Upper lobe of right lung (tissue), 1 donor: ENCODE results near the gene FAM163A. TPM values are rescaled to one million over a fixed set of nuclear protein-coding genes. Genes with fewer than 3 reads are reported as not detected.

Experiments
- ATAC-seq: fragments of 200-7000 bp; cut with Tn5 transposase; one replicate; pipeline ENCODE4 v1.9.1; 2020; ENCODE audit warnings: mild to moderate bottlenecking, moderate library complexity
- DNase-seq: peaks from one replicate; pipeline ENCODE4 v3.0.0-alpha.2; 2020
- H3K27ac ChIP-seq: fragments of 200-600 bp; one replicate; pipeline ENCODE4 v1.8.0; 2022
- H3K27me3 ChIP-seq: fragments of 200-600 bp; one replicate; pipeline ENCODE4 v1.8.0; 2022; ENCODE audit warnings: mild to moderate bottlenecking
- H3K36me3 ChIP-seq: fragments of 200-600 bp; one replicate; pipeline ENCODE4 v1.8.0; 2022
- H3K4me1 ChIP-seq: fragments of 200-600 bp; one replicate; pipeline ENCODE4 v1.8.0; 2022
- H3K4me3 ChIP-seq: fragments of 200-600 bp; one replicate; pipeline ENCODE4 v1.8.0; 2022; ENCODE audit warnings: mild to moderate bottlenecking
- H3K9me3 ChIP-seq: fragments of 200-600 bp; one replicate; pipeline ENCODE4 v1.8.0; 2022
- CTCF ChIP-seq: fragments of 200-600 bp; IDR thresholded peaks from one replicate; pipeline ENCODE4 v1.8.0; 2022; ENCODE audit warnings: antibody characterized with exemption
- intact Hi-C: fragments of 100-400 bp; cut with DNase I; formaldehyde crosslinking; loops from one replicate; pipeline ENCODE4 v1.11.0; 2022
- total RNA-seq: library from RNA; stranded (reverse); fragmentation: NEBNext Ultra II Directional; extraction: Animal tissue kit (Norgen Biotek cat#: 25700); gene quantifications from one replicate; pipeline ENCODE4 v1.2.1, GENCODE V29; 2021
- donor health status: DM: no; HTN: yes; CAD: no; lungs with severe emphysema.

FAM163A gene
- total RNA-seq, 1 donor from 2014 or later, result not detected

- intact Hi-C loops, result no loop called here
- Histone ChIP-seq H3K4me1 (no peaks in the 10 kb centered on the region), H3K27me3 (no peaks in the 10 kb centered on the region), H3K36me3 (no peaks in the 10 kb centered on the region), H3K4me3 (no peak overlapping the region), H3K9me3 (no peaks in the 10 kb centered on the region), H3K27ac (no peak overlapping the region)
- TF ChIP-seq CTCF, result no peak
- DNase-seq (no peak), ATAC-seq (no peak)
Observed at GRCh38 chr1:179774000-179774399, 30.9 kb downstream of the FAM163A start.

GRCh38 chr1:179774566-179774965, 31.5 kb downstream of the FAM163A start:
- intact Hi-C loops, result no loop called here
- Histone ChIP-seq H3K27ac (no peak overlapping the region), H3K36me3 (no peaks in the 10 kb centered on the region), H3K4me3 (no peak overlapping the region), H3K27me3 (no peaks in the 10 kb centered on the region), H3K4me1 (no peaks in the 10 kb centered on the region), H3K9me3 (no peaks in the 10 kb centered on the region)
- TF ChIP-seq CTCF, result no peak
- DNase-seq, result no peak
- ATAC-seq, result no peak

GRCh38 chr1:179775009-179775408, 31.9 kb downstream of the FAM163A start:
- H3K4me1 ChIP-seq, result peaks cover 4% of the 10 kb centered on the region
- H3K36me3 ChIP-seq, result no peaks in the 10 kb centered on the region
- ATAC-seq (no peak), DNase-seq (no peak)
- no peaks in the 10 kb centered on the region for H3K27me3 ChIP-seq
- no peak overlapping the region for H3K27ac ChIP-seq
- TF ChIP-seq CTCF, result no peak
- no peaks in the 10 kb centered on the region for H3K9me3 ChIP-seq
- intact Hi-C loops, result no loop called here
- H3K4me3 ChIP-seq, result no peak overlapping the region

GRCh38 chr1:179776831-179777230, 33.7 kb downstream of the FAM163A start:
- DNase-seq (no peak), ATAC-seq (no peak)
- Histone ChIP-seq H3K27me3 (no peaks in the 10 kb centered on the region), H3K4me3 (no peak overlapping the region), H3K4me1 (peaks cover 5% of the 10 kb centered on the region), H3K27ac (no peak overlapping the region), H3K36me3 (no peaks in the 10 kb centered on the region), H3K9me3 (no peaks in the 10 kb centered on the region)
- TF ChIP-seq CTCF, result no peak
- intact Hi-C loops, result no loop called here

- no peak overlapping the region for H3K27ac ChIP-seq
- H3K36me3 ChIP-seq, result no peaks in the 10 kb centered on the region
- peaks cover 5% of the 10 kb centered on the region for H3K4me1 ChIP-seq
- no peak for ATAC-seq
- H3K27me3 ChIP-seq, result no peaks in the 10 kb centered on the region
- H3K4me3 ChIP-seq, result no peak overlapping the region
- no peak for DNase-seq
- H3K9me3 ChIP-seq, result no peaks in the 10 kb centered on the region
- intact Hi-C loops, result no loop called here
- TF ChIP-seq CTCF, result no peak
Observed at GRCh38 chr1:179777731-179778130, 34.6 kb downstream of the FAM163A start.

DNA sequence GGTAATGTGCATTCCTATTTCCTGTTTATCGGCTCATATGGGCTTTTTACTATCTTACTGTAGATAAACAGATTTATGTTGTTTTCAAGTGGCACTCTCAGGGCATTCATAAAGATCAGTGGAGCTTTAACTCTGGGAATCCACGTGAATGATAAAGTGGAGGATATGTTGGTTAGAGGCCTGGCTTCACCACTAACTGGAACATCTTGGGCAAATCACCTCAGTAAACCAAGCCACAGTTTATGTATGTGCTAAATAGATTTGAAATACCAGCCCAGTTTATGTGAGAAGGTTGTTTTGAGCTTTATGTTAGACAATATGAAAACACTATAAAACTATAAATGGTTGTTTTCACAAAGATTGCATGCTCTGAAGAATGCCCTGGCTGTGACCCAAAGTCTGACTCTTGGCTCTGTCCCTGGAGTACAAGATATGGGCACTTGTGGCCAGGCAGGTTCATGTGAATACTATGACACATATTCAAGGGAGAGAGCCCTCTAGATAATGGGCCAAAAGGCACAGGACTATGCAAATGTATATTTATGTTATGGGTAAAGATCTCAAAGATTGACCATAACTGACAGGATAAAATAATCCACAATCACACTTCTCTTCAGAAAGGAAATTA, 36.7 kb downstream of the FAM163A start:
- Histone ChIP-seq H3K27me3 (no peaks in the 10 kb centered on the region), H3K4me1 (peaks cover 5% of the 10 kb centered on the region), H3K36me3 (no peaks in the 10 kb centered on the region), H3K9me3 (no peaks in the 10 kb centered on the region), H3K4me3 (no peak overlapping the region), H3K27ac (no peak overlapping the region)
- intact Hi-C loops, result no loop called here
- ATAC-seq, result no peak
- no peak for DNase-seq
- TF ChIP-seq CTCF, result no peak
